ENCODE measurements around the gene ACE2.

ACE2 gene

DNA sequence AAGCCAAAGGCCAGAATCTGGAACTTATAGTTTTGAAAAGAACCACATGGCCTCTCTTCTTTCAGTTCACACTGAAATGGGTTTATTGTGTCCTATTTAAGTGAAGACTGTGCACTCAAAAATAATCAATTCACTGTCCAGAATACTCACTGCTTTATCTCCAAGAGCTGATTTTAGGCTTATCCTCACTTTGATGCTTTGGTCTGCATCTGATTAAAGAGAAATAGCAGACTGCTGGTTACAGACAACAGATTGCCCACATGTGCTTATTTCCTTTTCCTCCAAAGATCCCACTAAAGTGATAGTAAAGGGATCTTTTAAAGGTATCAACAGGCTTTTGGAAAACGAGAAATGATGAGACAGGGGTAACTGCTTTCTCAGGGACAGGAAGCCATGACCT is 30.6 kb downstream of the ACE2 start:
- DNase-seq = no peak

DNA sequence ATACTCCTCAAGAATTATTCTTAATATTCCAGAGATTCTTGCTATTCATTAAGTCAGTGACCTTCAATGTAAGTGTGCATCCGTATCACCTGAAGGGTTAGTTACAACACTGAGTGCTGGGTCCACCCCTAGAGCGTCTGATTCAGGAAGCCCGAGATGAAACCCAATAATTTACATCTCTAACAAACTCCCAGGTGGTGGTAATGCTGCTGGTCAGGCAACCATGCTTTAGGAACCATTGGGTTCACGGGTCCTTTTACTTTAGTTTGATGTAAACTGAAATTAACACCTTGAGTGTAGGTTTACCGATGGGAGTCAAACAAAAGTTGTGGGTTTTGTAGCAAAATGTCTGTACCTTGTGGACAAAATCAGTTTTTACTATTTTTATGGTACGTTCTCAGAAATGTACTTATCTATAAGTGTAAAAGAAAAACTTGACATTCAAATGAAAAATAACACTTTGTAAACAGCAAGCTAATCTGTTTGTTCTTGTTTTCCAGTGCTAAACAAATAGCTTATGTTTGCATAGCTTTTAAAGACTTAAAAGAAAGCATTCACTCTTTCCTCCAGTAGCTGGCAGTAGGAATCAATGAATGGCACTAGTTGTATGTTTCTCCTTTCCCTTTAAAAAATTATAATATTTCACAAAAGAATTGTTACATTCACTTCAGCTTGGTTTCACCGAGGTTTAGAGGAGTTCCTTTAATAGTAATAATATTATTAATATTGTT is 32.7 kb downstream of the ACE2 start:
- peak; percentile 67 to 79 for DNase-seq

DNA sequence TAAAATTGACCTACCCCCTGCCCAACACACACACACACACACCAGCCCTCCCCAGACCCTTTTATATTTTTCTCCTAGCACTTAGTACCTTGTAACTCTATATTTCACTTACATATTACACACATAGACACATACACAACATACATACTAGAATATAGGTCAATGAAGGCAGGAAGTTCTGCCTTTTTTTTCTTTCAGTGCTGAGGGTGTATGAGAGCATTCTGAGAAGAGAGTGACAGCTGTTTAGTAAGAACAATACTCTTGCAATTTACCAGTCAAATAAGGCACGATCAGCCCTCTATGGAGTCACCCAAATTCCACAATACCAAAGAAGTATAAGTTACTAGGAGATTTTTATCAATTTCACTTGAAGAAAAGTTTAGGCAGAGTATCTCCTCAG is 33.5 kb downstream of the ACE2 start:
- DNase-seq = peak in 1 of 2 experiments; percentile 50

DNA sequence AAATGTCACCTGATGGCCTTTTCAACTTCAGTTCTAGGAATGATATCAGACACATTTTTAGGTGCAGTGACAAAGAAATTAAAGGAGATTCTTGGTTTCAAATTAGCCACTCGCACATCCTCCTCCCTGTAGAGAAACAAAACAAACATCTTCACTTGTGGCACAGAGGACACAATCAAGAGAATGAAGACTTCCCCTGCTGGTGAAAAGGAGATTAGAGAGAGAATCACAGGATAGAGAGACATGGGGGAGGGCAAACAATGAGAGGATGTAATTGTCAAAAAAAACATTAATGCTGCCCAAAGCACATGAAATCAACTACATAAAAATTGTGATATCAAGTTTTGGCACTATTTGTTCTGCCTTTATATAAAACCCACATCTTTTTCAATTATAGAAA is 34.5 kb downstream of the ACE2 start:
- peak in 1 of 2 experiments; percentile 11 for DNase-seq

DNA sequence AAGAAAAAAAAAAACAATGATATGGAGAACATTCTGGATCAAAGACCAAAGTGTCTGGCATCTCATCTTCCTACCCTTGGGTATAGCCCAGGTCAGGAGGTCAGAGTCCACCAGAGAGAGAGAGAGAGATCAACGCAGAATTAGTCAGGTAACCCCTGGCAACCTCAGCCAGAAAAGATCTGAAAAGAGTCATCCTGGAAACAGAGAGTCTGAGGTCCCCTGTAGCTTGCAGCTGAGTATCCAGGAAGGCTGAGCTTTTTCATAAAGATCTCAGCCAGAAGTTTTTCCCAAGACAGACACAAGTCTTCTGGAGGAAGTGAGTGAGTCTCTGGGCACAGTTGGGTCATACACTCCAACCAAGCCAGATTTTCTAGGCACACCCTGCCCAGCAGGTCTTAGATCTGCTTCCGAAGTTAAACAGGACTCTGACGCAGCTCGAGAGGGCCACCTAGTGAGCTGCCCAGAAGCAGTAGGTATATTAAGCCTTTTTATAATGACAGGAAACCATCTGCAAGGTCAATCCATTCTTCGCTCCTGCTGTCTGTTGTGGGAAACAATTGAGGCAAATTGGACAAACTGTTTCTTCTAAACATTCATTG is 35.7 kb downstream of the ACE2 start:
- DNase-seq = peak; percentile 65 to 88

DNA sequence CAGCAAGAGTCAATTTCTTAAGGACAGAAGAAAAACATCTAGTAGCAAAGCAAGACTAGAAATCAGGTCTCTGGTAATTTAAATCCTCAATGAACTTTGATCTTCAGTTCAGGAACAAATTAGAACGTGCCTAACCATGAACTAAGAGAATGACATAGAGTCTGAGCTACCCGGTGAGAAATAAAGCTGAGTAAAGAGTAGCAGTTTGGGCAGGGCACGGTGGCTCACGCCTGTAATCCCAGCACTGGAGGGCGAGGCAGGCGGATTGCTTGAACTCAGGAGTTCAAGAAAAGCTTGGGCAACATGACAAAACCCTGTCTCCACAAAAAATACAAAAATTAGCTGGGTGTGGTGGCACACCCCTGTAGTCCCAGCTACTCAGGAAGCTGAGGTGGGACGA is 37.7 kb downstream of the ACE2 start:
- DNase-seq = peak in 1 of 2 experiments; percentile 23

DNA sequence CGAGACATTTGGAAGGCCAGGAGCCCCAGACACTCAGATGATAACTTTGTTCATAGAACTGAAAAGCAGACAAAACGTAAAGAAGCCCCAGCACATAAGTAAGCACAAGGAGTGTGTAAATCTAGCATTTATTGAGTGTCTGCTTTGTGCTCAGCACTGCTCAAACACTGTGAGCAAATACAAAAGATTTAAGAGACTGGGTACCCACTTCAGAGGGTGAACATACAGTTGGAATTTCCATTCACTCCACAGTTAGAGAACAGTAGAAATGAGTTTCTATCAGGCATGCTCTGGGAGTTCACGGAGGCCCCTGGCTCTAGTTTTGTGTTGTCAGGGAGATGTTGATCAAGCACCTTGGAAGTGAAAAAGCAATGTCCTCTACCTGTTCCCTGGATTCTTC is 39.8 kb downstream of the ACE2 start:
- no peak for DNase-seq

DNA sequence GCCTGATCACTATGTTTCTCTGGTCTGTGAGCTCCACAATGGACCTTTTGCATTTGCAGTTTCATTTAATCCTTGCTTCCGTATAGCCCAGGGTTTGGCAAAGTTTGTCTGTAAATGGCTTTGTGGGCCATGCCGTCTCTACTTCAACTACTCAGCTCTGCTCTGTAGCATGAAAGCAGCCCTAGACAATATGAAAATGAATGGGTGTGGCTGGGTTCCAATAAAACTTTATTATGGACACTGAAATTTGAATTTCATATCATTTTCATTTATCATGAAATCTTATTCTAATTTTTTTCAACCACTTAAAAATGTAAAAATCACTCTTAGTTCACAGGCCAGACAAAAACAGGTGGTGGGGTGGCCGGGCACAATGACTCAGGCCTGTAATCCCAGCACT is 41.5 kb downstream of the ACE2 start:
- DNase-seq = peak; percentile 48 to 63

DNA sequence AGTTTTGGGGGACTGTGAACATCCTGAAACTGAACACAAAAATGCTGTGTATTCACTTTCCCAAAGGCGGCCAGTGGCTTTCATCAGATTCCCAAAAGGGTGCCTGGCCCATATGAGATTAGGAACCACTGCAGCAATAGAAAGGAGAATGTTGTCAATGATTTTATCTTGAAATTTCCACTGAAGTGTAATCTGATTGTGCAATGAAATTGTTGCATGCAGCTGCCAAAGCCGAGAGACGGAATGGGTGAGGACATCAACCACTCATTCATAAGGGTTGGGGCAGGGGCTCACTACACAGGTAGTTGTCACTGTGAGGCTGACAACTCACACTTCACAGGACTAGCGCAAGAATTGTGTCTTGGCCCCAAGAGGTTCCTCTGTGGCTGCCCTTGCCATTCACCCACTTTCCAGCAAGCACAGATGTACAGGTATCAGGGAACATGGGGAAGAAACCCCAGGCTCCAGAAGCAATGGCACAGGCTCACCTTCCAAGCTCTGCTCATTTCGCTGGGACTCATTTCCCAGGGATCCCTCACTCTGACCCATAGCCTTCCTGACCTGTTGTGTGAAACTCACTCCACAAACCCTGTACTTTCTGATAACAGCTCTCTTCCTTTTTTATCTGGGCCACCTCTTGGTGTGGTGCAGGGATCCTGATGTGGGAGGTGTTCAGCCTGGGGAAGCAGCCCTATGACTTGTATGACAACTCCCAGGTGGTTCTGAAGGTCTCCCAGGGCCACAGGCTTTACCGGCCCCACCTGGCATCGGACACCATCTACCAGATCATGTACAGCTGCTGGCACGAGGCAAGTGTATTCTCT is 51.4 kb downstream of the ACE2 start:
- DNase-seq = no peak

DNA sequence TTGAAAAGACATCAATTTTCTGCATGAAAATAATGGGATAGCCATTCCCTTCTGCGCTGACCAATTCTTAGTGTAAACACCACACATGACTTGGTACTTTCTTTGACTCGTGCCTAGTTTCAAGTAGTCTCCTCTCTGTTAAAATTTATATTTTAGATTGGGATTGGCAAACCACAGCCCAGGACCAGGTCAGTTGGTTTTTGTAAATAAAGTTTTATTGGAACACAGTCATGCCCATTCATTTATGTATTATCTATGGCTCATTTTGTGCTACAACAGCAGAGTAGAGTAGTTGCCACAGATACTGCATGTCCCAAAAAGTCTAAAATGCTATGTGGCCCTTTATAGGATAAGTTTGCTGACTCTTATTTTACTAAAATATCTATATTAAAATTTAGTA is 53.4 kb downstream of the ACE2 start:
- no peak for DNase-seq

DNA sequence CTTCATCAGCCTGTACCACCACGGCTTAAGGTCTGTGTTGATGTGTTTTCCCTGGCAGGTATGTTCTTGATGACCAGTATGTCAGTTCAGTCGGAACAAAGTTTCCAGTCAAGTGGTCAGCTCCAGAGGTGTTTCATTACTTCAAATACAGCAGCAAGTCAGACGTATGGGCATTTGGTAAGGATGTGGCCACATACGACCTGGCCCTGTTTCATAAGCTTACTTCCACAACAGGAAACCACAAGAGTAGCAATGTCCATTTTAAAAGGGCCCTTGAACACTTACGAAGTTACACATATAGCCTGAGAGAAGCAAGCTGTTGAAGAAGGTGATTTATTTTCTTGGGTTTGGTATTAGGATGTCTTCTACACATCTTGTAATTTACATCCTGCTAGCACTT is 54.0 kb downstream of the ACE2 start:
- no peak for DNase-seq

DNA sequence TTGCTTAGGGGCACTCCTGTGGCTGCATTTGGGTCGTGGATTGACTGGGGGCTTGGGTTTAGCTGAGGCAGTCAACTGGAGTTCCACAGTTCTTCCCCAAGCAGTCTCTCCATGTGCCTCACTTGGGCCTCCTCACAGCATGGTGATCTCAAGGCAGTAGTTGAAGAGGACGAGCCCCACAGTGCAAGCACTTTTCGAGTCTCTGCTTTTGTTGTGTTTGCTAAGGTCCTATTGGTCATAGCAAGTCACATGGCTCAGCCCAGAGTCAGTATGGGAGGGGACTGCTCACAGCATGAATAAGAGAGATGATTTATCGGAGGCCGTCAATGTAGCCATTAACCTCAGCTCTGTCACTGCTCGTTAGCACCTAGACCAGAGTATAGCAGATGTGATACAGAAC is 70.4 kb downstream of the ACE2 start:
- no peak for DNase-seq

DNA sequence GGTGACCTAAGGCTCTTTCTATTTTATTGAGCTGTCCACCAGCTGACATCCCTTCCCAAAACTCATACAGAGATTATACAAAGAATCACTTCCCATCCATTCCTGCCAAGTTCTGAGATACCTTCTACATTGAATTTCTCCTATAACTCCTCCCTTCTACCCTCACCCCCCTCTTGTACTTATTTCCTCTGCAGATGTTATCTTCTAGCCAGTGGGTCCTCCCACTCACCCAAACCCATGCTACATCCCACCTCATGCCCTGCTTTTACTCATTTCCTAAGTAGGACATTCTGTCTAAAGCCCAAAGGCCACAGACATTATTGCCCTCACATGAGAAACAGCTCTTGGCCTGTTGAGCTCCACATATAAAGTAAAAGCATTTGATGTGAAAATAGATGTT is 71.6 kb downstream of the ACE2 start:
- no peak for DNase-seq

DNA sequence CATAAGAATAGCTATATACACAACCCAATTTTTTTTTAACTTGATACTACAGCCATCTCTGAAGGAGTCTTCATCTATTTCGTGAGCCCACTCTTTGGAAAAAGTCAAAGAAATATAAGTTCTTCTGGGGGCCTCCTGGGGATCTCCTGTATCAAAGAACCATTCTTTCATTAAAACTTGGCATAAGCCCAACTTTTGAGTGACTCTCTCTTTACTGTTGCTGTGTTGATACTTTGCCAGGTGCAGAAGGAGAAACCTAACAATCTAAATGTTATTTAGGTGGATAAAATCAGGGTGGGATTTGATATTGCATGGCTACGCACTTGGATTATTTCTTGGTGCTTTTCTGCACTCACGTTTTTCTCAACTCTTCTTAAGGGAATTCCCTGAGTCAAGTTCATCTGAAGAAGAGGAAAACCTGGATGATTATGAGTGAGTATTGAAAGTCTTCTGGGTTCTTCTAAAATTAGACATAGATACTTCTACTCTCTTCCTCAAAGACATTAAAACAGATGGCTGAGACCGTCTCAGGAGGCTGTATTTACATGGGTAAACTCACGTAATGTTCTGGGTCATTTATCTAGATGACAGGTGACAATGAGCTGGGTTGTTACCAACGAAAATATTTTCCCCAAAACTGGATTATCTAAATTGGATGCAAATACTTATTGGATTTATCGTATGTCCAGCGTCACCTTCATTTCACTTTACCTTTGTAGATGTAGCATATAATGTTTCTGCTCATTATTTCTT is 74.9 kb downstream of the ACE2 start:
- DNase-seq = peak; percentile 72 to 82

DNA sequence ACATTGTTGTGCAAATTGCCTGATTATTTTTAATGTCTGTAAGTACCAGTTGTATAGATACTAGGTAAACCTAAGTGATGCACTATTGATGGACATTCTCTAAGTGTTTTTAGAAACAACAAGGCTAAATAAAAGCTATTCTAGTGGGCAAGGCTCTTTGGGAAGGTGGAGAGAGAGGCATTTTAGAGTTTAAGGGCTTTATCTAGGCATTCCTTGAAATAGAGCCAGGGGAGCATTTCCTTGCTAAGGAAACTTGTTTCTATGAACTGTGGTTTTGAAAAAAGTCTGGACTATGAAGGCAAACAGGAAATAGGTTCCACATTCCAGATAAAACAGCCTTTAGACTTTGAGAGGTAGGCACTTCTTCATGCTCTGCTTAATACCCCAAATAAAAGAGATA is 76.3 kb downstream of the ACE2 start:
- DNase-seq = no peak

DNA sequence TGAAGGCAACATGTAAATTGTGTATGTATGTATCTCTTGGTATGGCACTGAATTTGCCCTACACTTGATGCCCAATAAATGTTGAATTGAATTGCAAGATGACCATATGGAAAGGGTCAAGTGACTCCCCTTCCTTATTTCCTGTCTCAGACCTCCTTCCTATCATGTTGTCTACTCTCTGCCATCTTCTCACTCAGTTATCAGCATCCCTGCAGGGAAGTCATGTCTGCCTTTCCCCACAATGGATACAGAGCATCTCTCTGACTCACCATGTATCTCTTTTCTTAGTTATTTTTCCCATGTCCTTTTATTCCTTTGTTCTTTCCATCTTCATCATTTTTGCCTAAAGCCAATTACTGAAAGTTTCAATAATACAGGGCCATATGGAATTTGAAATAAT is 77.7 kb downstream of the ACE2 start:
- no peak for DNase-seq

DNA sequence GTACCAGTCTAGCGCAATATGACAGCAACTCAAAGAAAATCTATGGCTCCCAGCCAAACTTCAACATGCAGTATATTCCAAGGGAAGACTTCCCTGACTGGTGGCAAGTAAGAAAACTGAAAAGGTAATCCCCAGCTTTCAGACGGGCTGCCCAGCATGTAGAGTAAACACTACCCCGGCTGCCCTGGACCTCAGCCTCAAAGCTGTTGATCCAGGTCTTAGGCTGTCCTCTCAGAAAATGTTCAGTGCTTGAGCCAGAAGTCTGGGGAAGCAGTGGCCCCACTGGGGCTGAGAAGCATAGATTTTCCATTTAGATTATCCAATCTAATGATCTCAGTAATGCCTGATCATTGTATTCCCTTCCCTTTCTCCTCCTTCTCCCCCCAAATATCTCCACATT is 78.3 kb downstream of the ACE2 start:
- no peak for DNase-seq

DNA sequence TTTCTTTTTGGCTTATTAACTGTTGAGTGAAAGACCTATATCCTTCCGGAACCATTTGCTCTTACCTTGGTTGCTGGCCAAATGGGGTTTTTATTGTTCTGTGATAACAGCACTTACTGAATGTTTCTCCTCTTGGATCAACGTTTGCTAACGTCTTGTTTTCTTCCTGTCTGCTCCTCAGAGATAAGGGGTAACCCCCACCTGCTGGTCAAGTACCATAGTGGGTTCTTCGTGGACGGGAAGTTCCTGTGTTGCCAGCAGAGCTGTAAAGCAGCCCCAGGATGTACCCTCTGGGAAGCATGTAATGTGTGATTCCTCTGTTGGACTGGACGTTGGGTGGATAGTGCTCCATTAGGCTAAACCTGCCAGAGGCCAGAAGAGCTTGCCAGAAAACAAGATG is 84.8 kb downstream of the ACE2 start:
- no peak for DNase-seq

DNA sequence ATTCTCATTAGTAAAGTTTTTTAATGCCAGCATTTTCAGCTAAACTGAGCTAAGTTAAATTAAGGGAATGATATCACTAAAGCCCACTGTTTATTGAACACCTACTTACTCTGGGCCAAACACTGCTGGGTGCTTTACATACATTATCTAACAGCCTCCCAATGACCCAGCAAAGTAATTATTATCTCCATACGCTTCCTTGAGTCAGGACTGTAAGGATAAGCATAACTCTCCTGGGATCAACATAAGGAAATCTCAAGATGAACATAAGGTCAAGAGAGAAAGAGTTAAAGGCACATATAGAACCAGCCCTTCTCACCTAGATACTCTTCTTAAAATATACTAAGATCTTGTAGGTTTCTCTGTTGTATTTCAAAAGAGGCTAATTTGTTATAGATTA is 86.5 kb downstream of the ACE2 start:
- no peak for DNase-seq

DNA sequence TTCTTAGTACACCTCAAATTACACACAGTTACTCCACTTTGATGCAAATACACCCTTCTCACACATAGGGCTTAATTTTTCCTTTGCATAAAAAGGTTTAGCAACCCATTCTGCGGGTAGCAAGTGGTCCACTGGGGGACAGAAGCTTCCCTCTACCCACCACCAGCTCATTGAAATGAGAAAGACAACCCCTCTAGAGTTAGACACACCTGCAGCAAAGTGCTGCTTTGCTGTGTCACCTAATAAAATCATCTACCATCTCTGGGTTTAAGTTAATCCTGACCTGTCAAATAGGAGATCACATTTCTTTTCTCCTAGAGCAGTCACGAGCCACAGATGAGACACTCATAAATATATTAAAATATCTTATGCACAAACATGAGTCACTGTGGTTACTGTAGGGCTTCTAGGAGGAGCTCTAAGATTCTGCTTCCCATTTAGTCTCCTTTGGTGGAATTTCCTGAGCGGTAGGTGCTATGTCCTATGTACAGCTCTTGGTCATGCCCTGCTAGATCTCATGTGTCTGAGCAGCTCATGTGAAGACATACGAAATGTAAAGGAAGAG is 88.3 kb downstream of the ACE2 start:
- DNase-seq = peak; percentile 30 to 34

DNA sequence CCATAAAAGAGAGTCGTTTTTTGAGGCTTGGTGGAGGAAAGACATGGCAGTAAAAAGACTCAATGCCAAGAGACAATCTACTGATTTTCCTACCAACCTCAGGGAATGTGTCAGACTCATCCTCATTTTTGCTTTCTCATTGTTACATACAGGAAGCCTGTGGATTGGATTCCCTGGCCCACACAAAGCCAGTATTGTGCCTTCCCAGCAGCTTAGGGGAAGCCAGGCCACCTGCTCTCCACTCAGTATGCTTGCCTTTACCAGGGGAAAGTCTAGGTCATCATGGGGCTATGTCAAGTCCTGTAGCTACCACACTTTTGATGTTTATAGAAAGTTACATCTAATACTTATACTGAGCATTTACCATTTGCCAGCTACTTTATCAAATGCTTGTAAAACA is 89.2 kb downstream of the ACE2 start:
- peak; percentile 86 to 87 for DNase-seq
